ENCODE measurements around the gene STARD3. TPM values are rescaled to one million over a fixed set of nuclear protein-coding genes. Genes with fewer than 3 reads are reported as not detected.
"Not testable (repeated sequence)": the region's sequence is repeated elsewhere in the genome, so short reads cannot be mapped to it uniquely, and the experiment has no call there.

Gene STARD3
- total RNA-seq, 1 donor from 2014 or later = 15.8 TPM

- DNase-seq = no peak
Observed at GRCh38 chr17:39695089-39695474, 58.1 kb downstream of the STARD3 start.

- no peak for DNase-seq
Observed at GRCh38 chr17:39696731-39697130, 59.8 kb downstream of the STARD3 start.

GRCh38 chr17:39697961-39698360, 61.0 kb downstream of the STARD3 start:
- DNase-seq = no peak

- not testable (repeated sequence) for DNase-seq
Observed at GRCh38 chr17:39699157-39699817, 62.3 kb downstream of the STARD3 start.

- peak; percentile 57 for DNase-seq
Observed at GRCh38 chr17:39699818-39700147, 62.8 kb downstream of the STARD3 start, which contains the start of gene ERBB2. Gene ERBB2, plus strand, starts transcription at chr17:39700064. Its CDS starts 175 bp downstream, at chr17:39700239.

GRCh38 chr17:39700148-39700987, 63.4 kb downstream of the STARD3 start:
- DNase-seq = peak; percentile 41

GRCh38 chr17:39701012-39701783, 64.3 kb downstream of the STARD3 start:
- no peak for DNase-seq

- no peak for DNase-seq
Observed at GRCh38 chr17:39701784-39702422, 65.0 kb downstream of the STARD3 start.

GRCh38 chr17:39702901-39703893, 66.3 kb downstream of the STARD3 start:
- DNase-seq = no peak

GRCh38 chr17:39703913-39704312, 67.0 kb downstream of the STARD3 start:
- no peak for DNase-seq

GRCh38 chr17:39704821-39705551, 68.0 kb downstream of the STARD3 start:
- no peak for DNase-seq

- no peak for DNase-seq
Observed at GRCh38 chr17:39705786-39706348, 68.9 kb downstream of the STARD3 start.

- no peak for DNase-seq
Observed at GRCh38 chr17:39706383-39706782, 69.4 kb downstream of the STARD3 start.

- DNase-seq = no peak
Observed at GRCh38 chr17:39706921-39707337, 70.0 kb downstream of the STARD3 start.

- DNase-seq = no peak
Observed at GRCh38 chr17:39709319-39709997, 72.5 kb downstream of the STARD3 start.

- DNase-seq = no peak
Observed at GRCh38 chr17:39709998-39710964, 73.3 kb downstream of the STARD3 start.

- DNase-seq = not testable (repeated sequence)
Observed at GRCh38 chr17:39711071-39711470, 74.1 kb downstream of the STARD3 start.

GRCh38 chr17:39711851-39712250, 74.9 kb downstream of the STARD3 start:
- DNase-seq = no peak

Measured in skin of body (tissue), 2 donors.